Measurements from ENCODE around the gene RAP1GAP. TPM values are rescaled to one million over a fixed set of nuclear protein-coding genes. Genes with fewer than 3 reads are reported as not detected.

Gene RAP1GAP
- total RNA-seq, 2 donors from 2014 or later: 8.0 to 8.2 TPM

DNA sequence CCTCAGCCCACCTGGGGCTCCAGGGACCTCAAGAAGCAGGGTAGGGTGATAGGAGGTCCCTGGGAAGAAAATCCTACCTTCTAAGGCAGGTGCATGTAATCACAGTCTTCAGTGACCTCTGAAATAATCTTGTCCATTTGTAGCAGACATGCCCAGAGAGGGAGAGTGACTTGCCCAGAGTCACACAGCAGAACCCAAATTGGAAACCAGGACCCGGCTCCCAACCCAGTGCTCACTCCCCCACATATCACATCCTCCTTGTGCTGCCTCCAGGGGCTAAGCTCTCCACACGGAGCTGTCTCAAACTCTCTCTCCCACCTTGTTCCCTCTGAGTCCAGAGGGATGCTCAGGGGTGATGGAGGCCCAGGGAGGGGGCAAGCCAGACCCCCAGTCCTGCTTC, 72.5 kb downstream of the RAP1GAP start:
- no peaks in the 10 kb centered on the region for H3K36me3 Mint-ChIP-seq (ENCODE audit: low read depth)
- DNase-seq: no peak
- H3K27me3 Mint-ChIP-seq (ENCODE audit: insufficient read depth): no peaks in the 10 kb centered on the region
- 87% methylated on average over 2 of the region's 2 CpGs; no CpG with 5 or more reads in 1 of the 2 experiments for WGBS, 2 experiments (ENCODE audit: insufficient coverage in 1 of 2, insufficient read length in 1 of 2)
- H3K36me3 ChIP-seq (ENCODE audit: control insufficient read depth, insufficient read depth, low read length): no peaks in the 10 kb centered on the region
- no peak overlapping the region for H3K27ac ChIP-seq (ENCODE audit: low read depth, low read length)
- no peak overlapping the region for H3K4me3 ChIP-seq (ENCODE audit: low read length)
- peaks cover 4% of the 10 kb centered on the region for H3K4me1 Mint-ChIP-seq
- TF ChIP-seq CTCF (conservative IDR thresholded peaks at IDR 0.05): no peak
- H3K4me3 Mint-ChIP-seq: no peak overlapping the region
- no peaks in the 10 kb centered on the region for H3K9me3 ChIP-seq (ENCODE audit: control insufficient read depth, low read length)
- H3K4me1 ChIP-seq (ENCODE audit: control insufficient read depth, insufficient read depth, low read length): no peaks in the 10 kb centered on the region
- no peaks in the 10 kb centered on the region for H3K9me3 Mint-ChIP-seq
- no peak overlapping the region for H3K9ac ChIP-seq (ENCODE audit: extremely low read depth, low read length, poor library complexity, severe bottlenecking)
- H3K27me3 ChIP-seq (ENCODE audit: control insufficient read depth, insufficient read depth, low read length, poor library complexity, severe bottlenecking): no peaks in the 10 kb centered on the region
- no peak overlapping the region for H3K27ac Mint-ChIP-seq

DNA sequence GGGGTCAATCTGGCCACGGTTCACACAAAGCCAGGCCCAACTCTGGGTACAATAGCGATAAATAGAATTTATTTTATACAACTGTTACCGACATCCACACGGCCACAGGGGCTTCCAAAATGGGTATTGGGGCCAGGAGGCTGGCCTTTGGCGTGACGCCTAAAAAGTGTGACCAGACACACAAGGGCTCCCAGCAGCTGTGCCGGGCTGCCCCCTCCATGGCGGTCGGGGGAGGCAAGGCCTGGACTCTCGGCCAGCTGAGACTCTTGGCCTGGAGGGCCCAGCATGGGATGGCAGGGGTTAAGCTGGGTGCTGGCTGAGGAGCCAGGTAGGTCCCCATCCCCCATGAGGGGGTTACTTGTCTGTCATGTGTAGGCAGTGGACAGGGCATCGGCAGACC, 73.0 kb downstream of the RAP1GAP start:
- Mint-ChIP-seq H3K4me3 (no peak overlapping the region), H3K27me3 (ENCODE audit: insufficient read depth) (no peaks in the 10 kb centered on the region), H3K36me3 (ENCODE audit: low read depth) (no peaks in the 10 kb centered on the region), H3K9me3 (no peaks in the 10 kb centered on the region), H3K27ac (no peak overlapping the region), H3K4me1 (peaks cover 4% of the 10 kb centered on the region)
- Histone ChIP-seq H3K27ac (ENCODE audit: low read depth, low read length) (no peak overlapping the region), H3K27me3 (ENCODE audit: control insufficient read depth, insufficient read depth, low read length, poor library complexity, severe bottlenecking) (no peaks in the 10 kb centered on the region), H3K36me3 (ENCODE audit: control insufficient read depth, insufficient read depth, low read length) (no peaks in the 10 kb centered on the region), H3K9ac (ENCODE audit: extremely low read depth, low read length, poor library complexity, severe bottlenecking) (no peak overlapping the region), H3K4me1 (ENCODE audit: control insufficient read depth, insufficient read depth, low read length) (no peaks in the 10 kb centered on the region), H3K9me3 (ENCODE audit: control insufficient read depth, low read length) (no peaks in the 10 kb centered on the region), H3K4me3 (ENCODE audit: low read length) (no peak overlapping the region)
- DNase-seq: no peak
- no peak for TF ChIP-seq CTCF (conservative IDR thresholded peaks at IDR 0.05)
- WGBS, 2 experiments (ENCODE audit: insufficient coverage in 1 of 2, insufficient read length in 1 of 2): 93% methylated on average over 2 to 11 of the region's 11 CpGs

DNA sequence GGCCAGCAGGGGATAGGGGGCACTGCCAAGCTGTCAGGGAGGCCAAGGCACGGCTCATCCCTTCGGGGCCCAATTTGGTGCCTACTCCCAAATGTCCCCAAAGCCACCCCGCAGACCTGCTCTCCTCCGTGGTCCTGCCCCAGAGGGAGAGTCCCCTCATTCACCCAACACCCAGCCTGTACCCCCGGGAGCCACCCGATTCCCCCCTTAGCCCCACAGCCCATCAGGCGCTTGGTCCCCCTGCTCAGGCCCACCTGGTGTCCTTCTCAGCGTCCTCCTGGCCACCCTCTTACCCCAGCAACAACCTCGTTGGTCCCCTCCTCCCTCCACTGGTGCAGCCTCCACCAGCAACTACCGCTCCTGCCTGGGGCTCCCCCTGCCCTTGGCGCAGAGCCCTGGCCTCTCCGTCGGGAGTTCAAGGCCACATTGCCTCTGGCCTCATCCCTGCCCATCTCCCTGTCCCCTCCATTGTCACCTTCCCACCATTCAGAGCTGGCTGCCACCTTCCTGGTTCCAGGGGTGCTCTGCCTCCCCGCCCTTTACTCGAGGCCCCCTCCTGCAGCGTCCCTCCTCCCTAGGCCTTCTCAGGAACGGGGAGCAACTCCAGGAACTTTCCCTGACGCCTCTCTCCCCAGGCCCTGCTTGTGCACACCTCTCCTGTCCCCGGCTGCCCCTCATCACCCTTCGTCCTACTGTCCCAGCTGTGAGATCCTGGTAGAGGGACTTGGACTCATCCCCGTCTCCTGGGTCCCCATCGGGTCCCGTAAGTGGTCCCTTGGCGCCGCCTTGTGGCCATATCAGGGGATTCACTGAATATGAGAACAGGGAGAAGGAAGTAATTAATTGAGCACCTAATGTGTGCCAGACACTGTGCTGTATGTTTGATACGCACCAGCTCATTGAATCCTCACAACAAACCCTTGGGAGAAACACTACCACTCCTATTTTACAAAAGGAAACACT, 73.9 kb downstream of the RAP1GAP start:
- TF ChIP-seq CTCF (conservative IDR thresholded peaks at IDR 0.05): peak; percentile 82
- Mint-ChIP-seq H3K27me3 (ENCODE audit: insufficient read depth) (no peaks in the 10 kb centered on the region), H3K4me3 (no peak overlapping the region), H3K9me3 (no peaks in the 10 kb centered on the region), H3K4me1 (peaks cover 7% of the 10 kb centered on the region), H3K36me3 (ENCODE audit: low read depth) (no peaks in the 10 kb centered on the region), H3K27ac (no peak overlapping the region)
- H3K9ac ChIP-seq (ENCODE audit: extremely low read depth, low read length, poor library complexity, severe bottlenecking): no peak overlapping the region
- no peak overlapping the region for H3K27ac ChIP-seq (ENCODE audit: low read depth, low read length)
- DNase-seq: peak; percentile 91
- H3K36me3 ChIP-seq (ENCODE audit: control insufficient read depth, insufficient read depth, low read length): no peaks in the 10 kb centered on the region
- H3K4me3 ChIP-seq (ENCODE audit: low read length): no peak overlapping the region
- H3K9me3 ChIP-seq (ENCODE audit: control insufficient read depth, low read length): no peaks in the 10 kb centered on the region
- WGBS, 2 experiments (ENCODE audit: insufficient coverage in 1 of 2, insufficient read length in 1 of 2): 69 to 71% methylated on average over 12 to 26 of the region's 26 CpGs
- H3K27me3 ChIP-seq (ENCODE audit: control insufficient read depth, insufficient read depth, low read length, poor library complexity, severe bottlenecking): no peaks in the 10 kb centered on the region
- no peaks in the 10 kb centered on the region for H3K4me1 ChIP-seq (ENCODE audit: control insufficient read depth, insufficient read depth, low read length)
